Transverse colon (tissue), 4 donors: ENCODE data around the gene XNDC1N. TPM values are rescaled to one million over a fixed set of nuclear protein-coding genes. Genes with fewer than 3 reads are reported as not detected.
"Not testable (repeated sequence)": the region's sequence is repeated elsewhere in the genome, so short reads cannot be mapped to it uniquely, and the experiment has no call there.

ENCODE experiments used
- DNase-seq: peaks from one replicate; pipeline ENCODE4 v3.0.0-alpha.2; 2019
- H3K27ac ChIP-seq, 4 donors: fragments of 200-600 bp; sonication (generic); 2 replicates each; pipeline ENCODE4 v1.5.1; 2016 to 2018; ENCODE audit warnings: inconsistent platforms in 4 of 4
- H3K27me3 ChIP-seq: fragments of 200-600 bp; sonication (generic); 2 replicates; pipeline ENCODE4 v1.5.1; 2017; ENCODE audit warnings: inconsistent platforms
- H3K36me3 ChIP-seq, 4 donors: fragments of 200-600 bp; sonication (generic); 2 replicates each; pipeline ENCODE4 v1.5.1; 2017 to 2019; ENCODE audit warnings: inconsistent platforms in 4 of 4
- H3K4me1 ChIP-seq, 4 donors: fragments of 200-600 bp; sonication (generic); 2 replicates each; pipeline ENCODE4 v1.5.1; 2017 to 2020; ENCODE audit warnings: inconsistent platforms in 4 of 4
- H3K4me3 ChIP-seq, 4 donors: fragments of 200-600 bp; sonication (generic); 1 replicate in 1 of 4; 2 replicates in 3 of 4; pipeline versions ENCODE4 v1.5.1 to v1.6.1; 2017 to 2019; ENCODE audit warnings: inconsistent platforms in 4 of 4
- H3K9me3 ChIP-seq, 2 donors: fragments of 200-600 bp; sonication (generic); 2 replicates each; pipeline ENCODE4 v1.5.1; 2017 to 2019; ENCODE audit warnings: inconsistent platforms in 2 of 2
- CTCF ChIP-seq, 5 experiments: fragments of 200-600 bp in 3 of 5; fragments of 450-650 bp in 2 of 5; sonication (generic) in 3 of 5; IDR thresholded peaks; 1 replicate in 2 of 5; 2 replicates in 3 of 5; pipeline ENCODE4 v1.5.1; 2016 to 2017; ENCODE audit warnings: antibody characterized with exemption in 5 of 5, inconsistent platforms in 3 of 5, mild to moderate bottlenecking in 2 of 5, moderate library complexity in 1 of 5
- EP300 ChIP-seq: sonication (generic); formaldehyde crosslinking; IDR thresholded peaks from one replicate; pipeline ENCODE4 v1.6.1; 2017; ENCODE audit warnings: antibody characterized with exemption, low read depth
- POLR2A ChIP-seq: fragments of 450-650 bp; IDR thresholded peaks from one replicate; pipeline ENCODE4 v1.6.1; 2016; ENCODE audit warnings: antibody characterized with exemption, mild to moderate bottlenecking, moderate library complexity
- POLR2AphosphoS5 ChIP-seq, 3 donors: sonication (generic); formaldehyde crosslinking; IDR thresholded peaks; one replicate each; pipeline ENCODE4 v1.6.1; 2016; ENCODE audit warnings: antibody characterized with exemption in 3 of 3
- WGBS, 2 donors: methylation state at CpG; one replicate each; pipeline ENCODE4 v1.1.5; 2018; ENCODE audit warnings: low coverage in 1 of 2; 5-methylcytosine and 5-hydroxymethylcytosine counted together
- in situ Hi-C, 4 donors: fragments of 200-750 bp; cut with MboI; loops; one replicate each; pipeline versions ENCODE4 v1.15.0 to v1.15.1; 2017; ENCODE audit warnings: low sequenced_read_pairs in 3 of 4, low pct_ligation_motif_present in 1 of 4, low pct_unique_long_range_greater_than_20kb in 1 of 4
- intact Hi-C: fragments of 100-400 bp; cut with DNase I; formaldehyde crosslinking; loops from one replicate; pipeline ENCODE4 v1.15.1; 2023; ENCODE audit warnings: low total_unique reads
- total RNA-seq, 4 donors: library from RNA; depleted of rRNA; stranded (reverse); fragments of >200 nt; gene quantifications; one replicate each; pipeline ENCODE4 v1.1.0, GENCODE V29; 2016

The XNDC1N gene
- total RNA-seq, 4 donors from 2014 or later: 7.9 to 68.5 (median 15.6) TPM

GRCh38 chr11:71928737-71929443, 496 bp upstream of the XNDC1N start, which contains the start of gene RNF121:
RNF121 (plus strand) TSS chr11:71929046; CDS start chr11:71929062, 16 bp downstream.
- no peaks in the 10 kb centered on the region for H3K27me3 ChIP-seq
- DNase-seq: peak; percentile 98
- no peaks in the 10 kb centered on the region for H3K36me3 ChIP-seq
- TF ChIP-seq CTCF (IDR thresholded peaks at IDR 0.05): no peak
- peak in 2 of 3 donors; percentile 51 to 75 for TF ChIP-seq POLR2AphosphoS5 (IDR thresholded peaks at IDR 0.05)
- peak; percentile 70 for TF ChIP-seq POLR2A
- TF ChIP-seq EP300: no peak
- 1% methylated on average over 12 to 32 of the region's 32 CpGs for WGBS, 2 donors
- H3K27ac ChIP-seq: peak within 1 kb of the TSS; percentile 82 to 92 (median 89)
- intact Hi-C loops (no loop called here), in situ Hi-C loops (no loop called here)
- peak within 1 kb of the TSS; percentile 60 to 88 (median 73) for H3K4me3 ChIP-seq
- peaks cover 13 to 37% (median 18%) of the 10 kb centered on the region in 4 donors for H3K4me1 ChIP-seq
- H3K9me3 ChIP-seq: no peaks in the 10 kb centered on the region

- DNase-seq: no peak
- H3K27ac ChIP-seq: no peak overlapping the region
- H3K9me3 ChIP-seq: no peaks in the 10 kb centered on the region
- H3K36me3 ChIP-seq: peaks cover 0 to 24% (median 10%) of the 10 kb centered on the region in 4 donors
- no peaks in the 10 kb centered on the region for H3K4me1 ChIP-seq
- no peaks in the 10 kb centered on the region for H3K27me3 ChIP-seq
- no peak overlapping the region for H3K4me3 ChIP-seq
- in situ Hi-C loops (no loop called here), intact Hi-C loops (no loop called here)
- TF ChIP-seq CTCF (IDR thresholded peaks at IDR 0.05) (no peak), POLR2AphosphoS5 (IDR thresholded peaks at IDR 0.05) (no peak), EP300 (no peak), POLR2A (no peak)
- 87 to 97% methylated on average over 6 to 9 of the region's 9 CpGs for WGBS, 2 donors
Measured at GRCh38 chr11:71917646-71918140, 10.7 kb downstream of the XNDC1N start.

- Histone ChIP-seq H3K4me1 (no peaks in the 10 kb centered on the region), H3K4me3 (no peak overlapping the region), H3K36me3 (peaks cover 0 to 29% (median 10%) of the 10 kb centered on the region in 4 donors), H3K27me3 (no peaks in the 10 kb centered on the region), H3K27ac (no peak overlapping the region), H3K9me3 (no peaks in the 10 kb centered on the region)
- intact Hi-C loops: no loop called here
- DNase-seq: no peak
- WGBS, 2 donors: 83 to 94% methylated on average over 2 to 7 of the region's 7 CpGs
- in situ Hi-C loops: no loop called here
- TF ChIP-seq POLR2A: no peak
Measured at GRCh38 chr11:71914617-71915189, 13.7 kb downstream of the XNDC1N start.

- H3K4me3 ChIP-seq: no peak overlapping the region
- H3K4me1 ChIP-seq: no peaks in the 10 kb centered on the region
- intact Hi-C loops: no loop called here
- TF ChIP-seq POLR2A (no peak), EP300 (no peak), CTCF (IDR thresholded peaks at IDR 0.05) (no peak), POLR2AphosphoS5 (IDR thresholded peaks at IDR 0.05) (no peak)
- H3K36me3 ChIP-seq: peaks cover 0 to 29% (median 10%) of the 10 kb centered on the region in 4 donors
- H3K27me3 ChIP-seq: no peaks in the 10 kb centered on the region
- no peak overlapping the region for H3K27ac ChIP-seq
- no peak for DNase-seq
- 95 to 100% methylated on average over 2 to 5 of the region's 5 CpGs for WGBS, 2 donors
- no peaks in the 10 kb centered on the region for H3K9me3 ChIP-seq
- in situ Hi-C loops: no loop called here
Measured at GRCh38 chr11:71913756-71914526, 14.5 kb downstream of the XNDC1N start.

DNA sequence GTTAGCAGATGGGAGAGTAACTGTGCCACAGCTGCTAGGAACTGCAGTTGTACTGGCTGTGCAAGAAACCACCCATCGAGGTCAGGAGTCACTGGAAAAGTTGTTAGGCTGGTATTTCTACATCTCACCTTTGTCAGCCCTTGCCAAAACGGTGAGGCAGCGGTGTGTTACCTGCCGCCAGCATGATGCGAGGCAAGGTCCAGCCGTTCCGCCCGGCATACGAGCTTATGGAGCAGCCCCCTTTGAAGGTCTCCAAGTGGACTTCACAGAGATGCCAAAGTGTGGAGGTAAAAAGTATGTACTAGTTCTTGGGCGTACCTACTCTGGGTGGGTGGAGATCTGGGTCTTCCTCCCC, 16.4 kb downstream of the XNDC1N start:
- H3K27me3 ChIP-seq, H3K4me3 ChIP-seq, in situ Hi-C loops, H3K4me1 ChIP-seq, H3K9me3 ChIP-seq, DNase-seq, H3K27ac ChIP-seq: not testable (repeated sequence)
- peaks cover 0 to 22% (median 10%) of the 10 kb centered on the region in 4 donors for H3K36me3 ChIP-seq
- WGBS, 2 donors: 84% methylated on average over 10 of the region's 10 CpGs; no CpG with 5 or more reads in 1 of the 2 donors
- intact Hi-C loops: loop anchor here (1.0 kb wide), 1 partner anchor 34 kb away; no protein-coding TSS in a partner anchor

DNA sequence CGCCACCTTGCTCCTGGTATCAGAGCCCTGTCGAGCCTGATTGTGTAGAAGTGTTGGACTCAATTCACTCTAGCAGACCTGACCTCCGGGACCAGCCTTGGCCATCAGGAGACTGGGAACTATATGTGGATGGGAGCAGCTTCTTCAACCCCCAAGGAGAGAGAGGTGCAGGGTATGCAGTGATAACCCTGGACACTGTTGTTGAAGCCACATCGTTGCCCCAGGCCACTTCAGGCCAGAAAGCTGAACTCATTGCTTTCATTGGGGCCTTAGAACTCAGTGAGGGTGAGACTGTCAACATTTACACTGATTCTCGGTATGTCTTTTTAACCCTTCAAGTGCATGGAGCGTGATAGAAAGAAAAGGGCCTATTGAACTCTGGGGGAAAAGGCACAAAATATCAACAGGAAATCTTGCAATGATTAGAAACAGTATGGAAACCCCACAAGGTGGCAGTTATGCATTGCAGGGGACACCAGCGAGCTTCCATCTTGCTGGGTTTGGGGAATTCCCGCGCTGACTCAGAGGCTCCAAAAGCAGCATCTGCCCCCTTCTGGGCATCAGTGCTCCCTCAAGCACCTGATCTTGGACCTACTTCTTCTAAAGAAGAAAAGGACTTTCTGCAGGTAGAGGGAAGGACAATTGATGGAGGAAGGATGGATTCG, 16.9 kb downstream of the XNDC1N start:
- DNase-seq, in situ Hi-C loops, H3K4me3 ChIP-seq, H3K9me3 ChIP-seq, H3K4me1 ChIP-seq, H3K27me3 ChIP-seq, H3K27ac ChIP-seq: not testable (repeated sequence)
- intact Hi-C loops: loop anchor here (1.0 kb wide), 1 partner anchor 35 kb away; no protein-coding TSS in a partner anchor
- 50 to 79% methylated on average over 2 to 10 of the region's 10 CpGs for WGBS, 2 donors
- peaks cover 0 to 22% (median 10%) of the 10 kb centered on the region in 4 donors for H3K36me3 ChIP-seq
